GM18870 (cell line): Measurements from ENCODE around the gene SYNGR3.
"Not testable (repeated sequence)": the region's sequence is repeated elsewhere in the genome, so short reads cannot be mapped to it uniquely, and the experiment has no call there.

ENCODE experiments used
- ATAC-seq: cut with Tn5 transposase; IDR thresholded peaks from one replicate; pipeline ENCODE4 v1.9.1; 2021; ENCODE audit warnings: moderate library complexity; ENCODE audit not compliant: unreplicated experiment

The SYNGR3 gene

GRCh38 chr16:2027024-2028010, 37.5 kb downstream of the SYNGR3 start:
- ATAC-seq = no peak

DNA sequence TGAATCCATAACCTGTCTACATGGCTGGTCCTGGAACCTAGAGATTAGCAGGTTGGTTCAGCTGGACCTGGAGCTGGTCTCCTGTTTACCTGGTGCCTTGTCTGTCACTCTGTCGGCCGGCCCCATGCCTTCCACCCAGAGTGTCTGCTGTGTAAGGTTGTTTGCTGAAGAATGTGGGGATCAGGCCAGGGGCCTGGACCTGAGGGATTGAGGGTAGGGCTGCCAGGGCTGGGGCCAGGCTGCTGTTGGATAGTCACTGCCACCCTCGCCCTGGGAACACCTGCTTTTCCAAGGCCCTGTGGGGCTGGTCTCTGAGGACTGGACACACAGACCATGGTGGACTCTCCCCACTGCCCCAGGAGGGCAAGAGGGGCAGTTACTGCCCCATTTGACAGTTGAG, 38.4 kb downstream of the SYNGR3 start:
- no peak for ATAC-seq

DNA sequence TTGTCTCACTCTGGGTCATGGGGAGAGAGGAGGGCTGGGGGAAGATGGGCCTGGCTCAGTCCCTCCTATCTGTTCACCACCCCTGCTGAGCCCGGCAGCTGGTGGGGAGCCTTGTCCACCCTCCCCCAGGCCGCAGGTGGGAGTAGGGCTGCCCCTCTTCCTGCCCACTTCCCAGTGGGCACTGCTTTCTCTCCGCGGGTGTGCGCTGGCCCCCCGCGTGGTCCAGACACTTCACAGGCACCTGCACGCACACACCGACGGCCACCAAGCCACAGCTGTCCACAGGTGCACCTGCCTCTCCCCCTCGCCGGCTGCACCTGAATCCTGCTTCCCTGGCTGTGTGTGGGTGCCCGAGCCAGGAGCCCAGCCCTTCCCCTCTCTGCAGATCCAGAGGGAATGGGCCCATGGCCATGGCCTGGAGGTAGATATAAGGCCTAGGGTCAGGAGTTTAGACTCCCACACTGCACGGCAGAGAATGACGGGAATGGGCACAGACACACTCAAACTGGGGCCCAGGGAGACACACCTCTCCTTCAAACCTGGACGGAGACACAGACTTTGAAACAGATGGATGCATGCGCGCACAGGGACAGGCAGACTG, 39.0 kb downstream of the SYNGR3 start:
- no peak for ATAC-seq

GRCh38 chr16:2029350-2029749, 39.6 kb downstream of the SYNGR3 start:
- ATAC-seq = no peak

DNA sequence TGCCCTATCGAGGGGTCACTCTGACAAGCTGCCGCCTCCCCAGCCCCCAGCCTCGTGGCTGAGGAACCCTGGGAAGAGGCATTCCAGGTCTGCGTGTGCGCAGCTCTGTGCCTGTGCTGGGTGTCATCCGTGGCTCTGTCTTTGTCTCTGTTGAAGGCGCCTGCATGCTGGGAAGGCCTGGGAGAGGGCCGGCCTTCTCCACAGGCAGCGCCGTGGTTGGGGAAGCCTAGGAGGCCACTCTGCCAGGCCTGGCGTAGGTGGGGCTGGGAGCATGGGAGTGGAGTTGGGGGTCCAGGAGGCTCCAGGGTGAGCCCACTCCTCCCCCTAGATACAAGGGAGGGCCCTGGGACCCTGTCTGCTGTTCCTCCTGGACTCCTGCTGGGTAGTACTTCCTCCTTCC, 40.3 kb downstream of the SYNGR3 start:
- no peak for ATAC-seq

DNA sequence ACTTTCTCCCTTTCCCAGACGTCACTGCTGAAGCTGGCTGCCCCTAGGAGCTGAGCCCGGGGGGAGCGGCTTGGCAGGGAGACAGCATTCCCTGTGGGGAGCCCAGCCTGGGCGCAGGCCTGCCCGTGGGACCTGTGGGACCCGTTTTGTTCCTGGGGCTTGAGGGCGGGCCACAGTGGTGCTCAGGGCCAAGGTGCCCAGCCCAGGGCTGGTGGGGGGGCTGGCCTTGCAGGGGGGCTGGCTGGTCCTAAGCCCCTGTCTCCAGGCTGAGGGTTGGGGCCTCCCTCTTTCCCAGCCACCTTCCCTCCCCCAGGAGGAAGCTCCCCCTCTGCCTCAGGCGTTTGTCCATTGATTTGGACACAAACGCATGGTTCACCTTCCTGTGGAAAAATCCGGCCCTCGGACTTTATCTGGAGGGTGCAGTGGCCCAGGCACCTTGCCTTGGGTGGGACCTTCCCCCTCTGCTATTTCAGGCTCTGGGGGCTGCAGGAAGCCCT, 41.4 kb downstream of the SYNGR3 start:
- ATAC-seq = no peak

DNA sequence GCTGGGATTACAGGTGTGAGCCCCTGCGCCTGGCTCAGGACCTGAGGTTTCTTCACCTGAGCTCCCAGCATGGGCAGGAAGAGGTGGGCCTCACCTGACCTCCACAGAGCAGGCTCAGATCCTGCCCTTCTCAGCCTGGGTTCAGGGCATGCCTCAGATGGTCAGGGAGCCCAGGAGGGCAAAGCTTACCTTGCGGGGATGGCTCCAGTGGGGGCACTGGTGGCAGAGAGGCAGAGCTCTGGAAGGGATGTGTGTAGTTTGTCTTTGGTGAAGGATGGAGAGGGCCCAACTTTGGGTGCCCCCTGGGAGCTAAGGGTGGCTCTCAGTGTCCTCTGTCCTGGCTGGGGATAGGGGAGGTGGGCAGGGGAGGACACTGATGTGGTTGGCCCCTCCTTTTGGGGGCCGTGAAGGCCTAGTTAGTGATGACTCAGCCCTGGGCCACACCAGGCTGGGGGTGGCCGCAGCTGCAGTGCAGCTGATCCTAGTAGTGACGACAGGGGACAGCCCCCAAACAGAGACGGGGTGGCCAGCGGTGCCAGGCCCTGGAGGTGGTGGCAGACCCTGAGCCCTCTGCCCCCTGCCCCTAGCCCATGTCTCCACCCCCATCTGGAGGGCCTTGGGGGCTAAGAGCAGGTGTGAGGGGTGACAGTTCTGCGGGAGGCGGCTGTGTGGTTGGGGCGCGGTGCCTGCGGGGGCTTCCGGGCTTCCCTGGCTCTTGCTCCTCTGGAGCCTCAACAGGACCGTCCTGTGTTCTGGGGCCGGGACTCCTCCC, 42.7 kb downstream of the SYNGR3 start:
- no peak for ATAC-seq

DNA sequence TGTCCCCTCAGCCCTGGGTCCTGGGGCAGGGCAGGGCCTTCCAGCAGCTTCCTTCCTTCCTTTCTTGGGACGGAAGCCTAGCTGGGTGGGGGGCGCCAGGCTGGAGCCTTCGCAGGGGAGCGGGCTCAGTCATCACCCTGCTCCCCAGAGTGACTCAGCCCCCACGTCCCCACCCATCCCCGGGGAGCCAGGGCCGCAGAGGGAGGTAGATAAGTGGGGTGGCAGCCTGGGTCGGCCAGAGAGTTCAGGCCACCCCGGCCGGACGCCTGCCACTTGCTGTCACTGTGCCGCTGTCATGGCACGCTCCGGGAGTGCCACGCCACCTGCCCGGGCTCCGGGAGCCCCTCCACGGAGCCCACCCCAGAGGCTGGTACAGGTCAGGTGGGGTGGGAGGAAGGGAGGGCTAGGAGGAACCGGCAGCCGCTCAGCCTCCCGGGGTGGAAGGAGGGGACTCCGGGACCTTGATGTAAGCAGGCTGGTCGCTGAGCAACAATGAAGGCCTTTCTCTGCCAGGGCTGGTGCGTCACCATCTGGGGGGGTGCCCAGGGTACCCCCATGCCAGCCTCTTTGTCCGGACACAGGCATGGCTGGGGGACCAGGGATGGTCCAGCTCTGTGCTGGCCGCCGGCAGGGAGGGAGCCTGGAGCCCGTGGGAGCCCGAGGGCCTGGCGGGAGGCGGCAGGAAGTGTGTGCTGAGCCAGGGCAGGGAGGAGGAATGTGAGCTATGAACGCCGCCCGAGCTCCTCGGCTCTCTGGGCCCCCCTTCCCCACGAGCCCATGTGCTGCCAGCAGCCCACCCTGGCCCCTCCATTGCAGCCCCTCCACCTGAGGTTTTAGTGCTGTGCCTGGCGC, 43.5 kb downstream of the SYNGR3 start:
- ATAC-seq = no peak

- not testable (repeated sequence) for ATAC-seq
These were observed 44.3 kb downstream of the SYNGR3 start for GRCh38 chr16:2033909-2034695.

DNA sequence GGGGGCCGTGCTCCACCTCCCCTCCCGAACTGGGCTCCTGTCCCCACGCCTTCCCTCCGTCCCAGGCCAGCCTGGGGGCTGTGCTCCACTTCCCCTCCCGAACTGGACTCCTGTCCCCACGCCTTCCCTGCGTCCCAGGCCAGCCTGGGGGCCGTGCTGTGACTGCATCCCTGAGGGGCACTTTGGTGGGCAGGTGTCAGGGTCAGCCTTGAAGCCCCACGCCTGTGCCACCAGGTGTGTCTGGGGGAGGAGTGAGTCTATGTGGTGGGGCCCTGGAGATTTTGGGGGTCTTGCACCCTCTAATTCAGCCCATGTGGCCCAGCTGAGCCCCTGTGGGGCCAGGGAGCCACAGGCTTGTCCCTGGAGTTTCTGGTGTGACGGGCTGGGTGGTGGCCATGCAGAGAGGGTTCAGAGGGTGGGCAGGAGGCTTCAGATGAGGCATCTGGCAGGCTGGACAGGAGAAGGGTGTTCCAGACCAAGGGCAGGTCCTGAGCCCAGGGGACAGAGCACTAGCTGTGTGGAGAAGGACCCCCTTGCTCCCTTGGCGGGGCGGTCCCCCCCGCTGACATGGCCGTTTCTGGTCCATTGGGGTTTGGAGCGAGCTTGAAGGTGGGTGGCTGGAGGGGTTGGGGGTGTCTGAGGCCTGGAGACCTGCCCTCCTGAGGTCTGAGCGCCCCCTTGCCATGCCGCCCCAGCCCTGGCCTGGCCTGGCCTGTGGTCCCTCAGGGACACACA, 45.1 kb downstream of the SYNGR3 start:
- ATAC-seq = no peak

- no peak for ATAC-seq
These were observed 45.8 kb downstream of the SYNGR3 start for GRCh38 chr16:2035431-2036199.

- ATAC-seq = no peak
These were observed 46.6 kb downstream of the SYNGR3 start for GRCh38 chr16:2036200-2036966.

DNA sequence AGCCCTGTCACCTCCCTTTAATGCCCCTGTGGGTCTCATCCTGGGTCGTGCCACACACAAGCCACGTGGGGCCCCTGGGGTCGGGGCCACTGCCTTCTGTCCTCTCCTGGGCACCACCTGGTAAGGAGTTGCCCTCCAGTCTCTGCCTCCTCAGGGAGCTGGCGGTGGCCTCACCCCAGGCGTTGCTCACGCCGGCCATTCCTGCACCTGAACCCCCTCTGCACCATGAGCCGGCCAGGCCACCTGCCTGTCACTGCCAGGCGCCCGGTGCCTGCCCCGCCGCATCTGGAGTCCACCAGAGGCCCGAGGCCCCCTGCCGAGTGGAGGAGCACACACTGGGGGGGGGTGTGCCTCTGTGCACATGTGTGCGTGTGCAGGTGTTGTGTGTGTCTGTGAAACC, 47.3 kb downstream of the SYNGR3 start:
- ATAC-seq = no peak

DNA sequence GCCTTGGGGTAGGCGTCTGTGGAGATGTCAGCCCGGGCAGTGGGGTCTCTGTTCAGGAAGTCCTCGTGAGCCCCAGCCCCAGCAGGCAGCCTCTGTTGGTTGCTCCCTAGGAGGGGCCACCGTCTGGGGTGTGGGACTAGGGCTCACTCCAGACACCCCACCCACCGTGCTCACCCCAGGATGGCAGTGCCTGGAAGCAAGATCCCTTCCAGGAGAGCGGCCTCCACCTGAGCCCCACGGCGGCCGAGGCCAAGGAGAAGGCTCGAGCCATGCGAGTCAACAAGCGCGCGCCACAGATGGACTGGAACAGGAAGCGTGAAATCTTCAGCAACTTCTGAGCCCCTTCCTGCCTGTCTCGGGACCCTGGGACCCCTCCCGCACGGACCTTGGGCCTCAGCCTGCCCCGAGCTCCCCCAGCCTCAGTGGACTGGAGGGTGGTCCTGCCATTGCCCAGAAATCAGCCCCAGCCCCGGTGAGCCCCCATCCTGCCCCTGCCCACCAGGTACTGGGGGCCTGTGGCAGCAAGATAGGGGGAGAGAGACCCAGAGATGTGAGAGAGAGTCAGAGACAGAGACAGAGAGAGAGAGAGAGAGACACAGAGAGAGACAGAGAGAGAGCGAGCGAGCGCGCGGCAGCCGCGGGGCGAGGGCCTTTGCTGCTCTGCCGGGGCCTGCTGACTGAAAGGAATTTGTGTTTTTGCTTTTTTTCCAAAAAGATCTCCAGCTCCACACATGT, 48.0 kb downstream of the SYNGR3 start:
- ATAC-seq = no peak

- ATAC-seq = no peak
These were observed 48.8 kb downstream of the SYNGR3 start for GRCh38 chr16:2038382-2039231.
